Activated B cell treated with CpG ODN at 0.5 μM for 24 hours (primary cell): ENCODE data around the gene STXBP4. TPM values are rescaled to one million over a fixed set of nuclear protein-coding genes. Genes with fewer than 3 reads are reported as not detected.

Experiments
- ATAC-seq: fragments of 200-7000 bp; cut with Tn5 transposase; one replicate; pipeline ENCODE4 v1.10.0; 2021; ENCODE audit warnings: low read depth, mild to moderate bottlenecking, moderate library complexity
- CTCF ChIA-PET: fragments of 350-600 bp; sonication (Branson Sonifier 250); formaldehyde crosslinking; loops from one replicate; lab custom pipeline; 2021; ENCODE audit warnings: antibody characterized with exemption; lab: Charles Lee
- POLR2A ChIA-PET: fragments of 350-600 bp; sonication (Branson Sonifier 250); formaldehyde crosslinking; loops from one replicate; lab custom pipeline; 2021; ENCODE audit warnings: antibody characterized with exemption; lab: Charles Lee
- DNase-seq: peaks from one replicate; pipeline ENCODE4 v3.0.0; 2022
- H3K27ac Mint-ChIP-seq: one replicate; pipeline ENCODE4 v1.8.0; 2020; ENCODE audit warnings: mixed read lengths
- H3K27me3 Mint-ChIP-seq: one replicate; pipeline ENCODE4 v1.8.0; 2021; ENCODE audit warnings: mixed read lengths
- H3K36me3 Mint-ChIP-seq: one replicate; pipeline ENCODE4 v1.8.0; 2021; ENCODE audit warnings: low read depth, mixed read lengths
- H3K4me1 Mint-ChIP-seq: one replicate; pipeline ENCODE4 v1.8.0; 2021; ENCODE audit warnings: mixed read lengths
- H3K4me3 Mint-ChIP-seq: one replicate; pipeline ENCODE4 v1.8.0; 2020; ENCODE audit warnings: mild to moderate bottlenecking, mixed read lengths
- H3K9me3 Mint-ChIP-seq: one replicate; pipeline ENCODE4 v1.8.0; 2020; ENCODE audit warnings: mixed read lengths
- intact Hi-C: fragments of 100-400 bp; cut with micrococcal nuclease; formaldehyde crosslinking; loops from one replicate; pipeline ENCODE4 v1.15.1; 2024
- total RNA-seq: library from RNA; stranded (reverse); gene quantifications from 2 replicates; pipeline ENCODE4 v1.2.3, GENCODE V29; 2022
- TF ChIP-seq, protein P1 (sequence below): fragments of 200-600 bp; IDR thresholded peaks from one replicate; pipeline ENCODE4 v1.8.0; 2022; ENCODE audit warnings: antibody characterized with exemption, mild to moderate bottlenecking

The STXBP4 gene
- total RNA-seq, 1 donor from 2014 or later, result 9.5 TPM

- TF ChIP-seq, protein P1, sequence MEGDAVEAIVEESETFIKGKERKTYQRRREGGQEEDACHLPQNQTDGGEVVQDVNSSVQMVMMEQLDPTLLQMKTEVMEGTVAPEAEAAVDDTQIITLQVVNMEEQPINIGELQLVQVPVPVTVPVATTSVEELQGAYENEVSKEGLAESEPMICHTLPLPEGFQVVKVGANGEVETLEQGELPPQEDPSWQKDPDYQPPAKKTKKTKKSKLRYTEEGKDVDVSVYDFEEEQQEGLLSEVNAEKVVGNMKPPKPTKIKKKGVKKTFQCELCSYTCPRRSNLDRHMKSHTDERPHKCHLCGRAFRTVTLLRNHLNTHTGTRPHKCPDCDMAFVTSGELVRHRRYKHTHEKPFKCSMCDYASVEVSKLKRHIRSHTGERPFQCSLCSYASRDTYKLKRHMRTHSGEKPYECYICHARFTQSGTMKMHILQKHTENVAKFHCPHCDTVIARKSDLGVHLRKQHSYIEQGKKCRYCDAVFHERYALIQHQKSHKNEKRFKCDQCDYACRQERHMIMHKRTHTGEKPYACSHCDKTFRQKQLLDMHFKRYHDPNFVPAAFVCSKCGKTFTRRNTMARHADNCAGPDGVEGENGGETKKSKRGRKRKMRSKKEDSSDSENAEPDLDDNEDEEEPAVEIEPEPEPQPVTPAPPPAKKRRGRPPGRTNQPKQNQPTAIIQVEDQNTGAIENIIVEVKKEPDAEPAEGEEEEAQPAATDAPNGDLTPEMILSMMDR, result no peak
- CTCF ChIA-PET, result no interaction called here
- ATAC-seq, result no peak
- H3K36me3 Mint-ChIP-seq, result no peaks in the 10 kb centered on the region
- no peak overlapping the region for H3K4me3 Mint-ChIP-seq
- H3K4me1 Mint-ChIP-seq, result no peaks in the 10 kb centered on the region
- no peak overlapping the region for H3K27ac Mint-ChIP-seq
- intact Hi-C loops, result no loop called here
- POLR2A ChIA-PET, result no interaction called here
- no peaks in the 10 kb centered on the region for H3K27me3 Mint-ChIP-seq
- H3K9me3 Mint-ChIP-seq, result no peaks in the 10 kb centered on the region
- no peak for DNase-seq
These were observed 95.6 kb downstream of the STXBP4 start for GRCh38 chr17:55063885-55064874.

DNA sequence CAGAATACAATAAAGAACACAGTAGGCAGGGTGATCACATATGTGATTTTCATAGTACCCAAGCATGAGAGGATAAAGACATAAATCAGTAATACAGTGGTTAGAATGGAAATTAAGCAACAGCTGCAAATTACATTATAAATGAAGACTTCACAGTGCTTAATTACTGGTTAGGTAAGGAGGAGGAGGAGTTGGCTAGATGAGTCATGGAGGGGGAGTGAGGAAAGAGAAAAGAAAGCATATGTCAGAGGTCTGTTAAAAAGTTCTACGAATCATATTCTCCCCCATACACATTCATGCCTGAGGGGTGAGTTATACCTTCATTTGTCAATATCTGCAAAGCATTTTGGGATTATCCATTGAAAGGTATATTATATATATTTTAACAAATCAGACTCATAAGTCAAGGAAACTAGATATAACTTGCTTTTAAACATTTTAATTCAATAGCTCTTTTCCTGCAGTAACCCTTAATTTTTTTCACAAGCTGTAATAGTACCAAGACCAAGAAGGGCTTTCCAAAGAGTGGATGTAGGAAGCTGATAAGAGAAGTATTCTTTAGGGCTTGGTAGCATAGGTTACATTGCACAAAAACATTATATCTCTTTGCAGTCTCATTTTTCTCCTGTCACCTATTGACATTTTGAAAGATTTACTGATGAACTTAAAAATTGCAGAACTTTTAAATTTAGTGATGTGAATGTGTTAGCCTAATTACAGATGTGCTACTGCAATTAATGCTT lies 99.3 kb downstream of the STXBP4 start:
- Mint-ChIP-seq H3K27ac (no peak overlapping the region), H3K4me1 (no peaks in the 10 kb centered on the region), H3K4me3 (no peak overlapping the region), H3K36me3 (no peaks in the 10 kb centered on the region), H3K9me3 (no peaks in the 10 kb centered on the region), H3K27me3 (no peaks in the 10 kb centered on the region)
- POLR2A ChIA-PET, result no interaction called here
- TF ChIP-seq, protein P1, result no peak
- CTCF ChIA-PET, result no interaction called here
- DNase-seq (no peak), ATAC-seq (no peak)
- intact Hi-C loops, result no loop called here

DNA sequence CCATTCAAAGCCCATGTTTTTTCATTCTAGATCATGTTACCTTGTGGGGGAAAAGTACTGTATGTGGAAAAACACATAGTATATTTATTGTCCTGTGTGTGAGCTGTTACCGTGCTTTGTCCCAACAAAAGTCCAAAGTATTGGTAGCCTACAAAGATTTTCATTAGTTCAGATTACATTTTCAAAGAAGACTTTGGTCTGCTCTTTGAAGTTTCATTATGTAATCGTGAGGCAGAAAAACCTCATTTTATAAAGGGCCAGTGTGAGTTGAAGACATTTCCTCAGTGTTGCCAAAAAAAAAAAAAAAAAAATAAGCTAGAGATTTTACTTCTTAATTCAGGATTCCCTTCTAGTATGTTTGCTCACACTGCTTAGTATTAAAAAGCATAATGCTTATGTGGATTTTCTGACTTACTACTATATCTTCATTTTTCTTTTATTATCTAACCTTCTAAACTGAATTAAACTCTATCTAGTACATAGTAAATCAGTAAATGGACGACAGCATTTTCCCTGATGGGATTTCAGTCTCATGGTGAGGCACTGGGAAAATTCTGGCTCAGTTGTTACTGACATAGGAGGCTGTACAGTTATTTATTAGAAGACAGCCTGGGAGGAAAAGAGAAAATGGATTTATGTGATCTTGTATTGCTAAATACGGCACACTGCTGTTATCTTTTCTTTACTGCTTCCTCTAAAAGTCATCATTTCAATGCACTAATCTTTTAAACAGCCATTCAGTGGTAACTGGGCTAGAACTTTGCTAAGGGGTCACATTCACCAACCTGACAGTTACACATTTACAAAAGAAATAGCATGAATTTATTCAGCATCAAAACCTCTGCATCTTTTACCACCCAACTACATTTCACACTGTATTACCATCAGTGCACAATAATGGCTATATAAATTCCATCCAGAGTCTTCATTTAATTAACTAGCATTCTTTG lies 100.6 kb downstream of the STXBP4 start:
- TF ChIP-seq, protein P1, result no peak
- ATAC-seq (no peak), DNase-seq (no peak)
- no peaks in the 10 kb centered on the region for H3K4me1 Mint-ChIP-seq
- H3K27me3 Mint-ChIP-seq, result no peaks in the 10 kb centered on the region
- intact Hi-C loops, result no loop called here
- ChIA-PET POLR2A (no interaction called here), CTCF (no interaction called here)
- H3K9me3 Mint-ChIP-seq, result no peaks in the 10 kb centered on the region
- H3K4me3 Mint-ChIP-seq, result no peak overlapping the region
- H3K36me3 Mint-ChIP-seq, result no peaks in the 10 kb centered on the region
- no peak overlapping the region for H3K27ac Mint-ChIP-seq

DNA sequence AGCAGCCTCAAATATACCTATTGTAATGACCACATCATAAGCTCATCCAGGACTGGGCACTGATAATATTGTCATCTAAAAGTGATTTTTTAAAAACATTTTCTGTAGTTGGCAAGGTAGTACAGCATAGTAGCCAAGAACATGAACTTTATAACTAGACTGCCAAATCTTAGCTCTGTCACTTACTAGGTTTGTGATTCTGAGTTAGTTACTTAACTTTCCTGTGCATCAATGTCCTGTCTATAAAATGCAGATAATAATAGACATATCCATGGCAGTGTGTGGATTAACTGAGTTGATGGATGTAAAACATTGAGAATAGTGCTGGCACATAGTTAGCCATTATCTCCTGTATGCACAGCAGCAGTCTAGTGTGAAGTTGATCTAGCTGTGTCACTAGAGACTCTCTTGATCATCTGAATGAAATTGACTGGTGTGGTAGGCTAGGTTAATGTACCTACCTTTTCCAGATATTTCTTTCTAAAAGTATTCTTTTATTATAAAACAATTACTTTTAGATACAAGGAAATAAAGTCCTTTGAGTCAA lies 101.5 kb downstream of the STXBP4 start:
- ChIA-PET CTCF (no interaction called here), POLR2A (no interaction called here)
- H3K27me3 Mint-ChIP-seq, result no peaks in the 10 kb centered on the region
- H3K9me3 Mint-ChIP-seq, result no peaks in the 10 kb centered on the region
- no peak for DNase-seq
- TF ChIP-seq, protein P1, result no peak
- no peaks in the 10 kb centered on the region for H3K4me1 Mint-ChIP-seq
- ATAC-seq, result no peak
- H3K4me3 Mint-ChIP-seq, result no peak overlapping the region
- H3K36me3 Mint-ChIP-seq, result no peaks in the 10 kb centered on the region
- intact Hi-C loops, result no loop called here
- no peak overlapping the region for H3K27ac Mint-ChIP-seq
